IPS DF 6.9 (cell line): ENCODE results near the gene NTM.

Experiments used
- DNase-seq: peaks from one replicate; pipeline ENCODE4 v3.0.0-alpha.2; 2013; ENCODE audit warnings: low read depth, low spot score
- H3K27ac ChIP-seq: one replicate; pipeline ENCODE4 v1.5.1; 2013; ENCODE audit warnings: low read length, control low read depth
- H3K27me3 ChIP-seq: 2 replicates; pipeline ENCODE4 v1.6.1; 2013; ENCODE audit warnings: mild to moderate bottlenecking, low read length; ENCODE audit not compliant: control insufficient read depth, insufficient read depth
- H3K36me3 ChIP-seq: 2 replicates; pipeline ENCODE4 v1.6.1; 2013; ENCODE audit warnings: low read length; ENCODE audit not compliant: control insufficient read depth, insufficient read depth
- H3K4me1 ChIP-seq: 2 replicates; pipeline ENCODE4 v1.6.1; 2013; ENCODE audit warnings: low read length; ENCODE audit not compliant: control insufficient read depth, insufficient read depth
- H3K4me3 ChIP-seq: 2 replicates; pipeline ENCODE4 v1.5.1; 2013; ENCODE audit warnings: mild to moderate bottlenecking, low read length
- H3K9me3 ChIP-seq: 2 replicates; pipeline ENCODE4 v1.6.1; 2013; ENCODE audit warnings: low read length, inconsistent platforms; ENCODE audit not compliant: control insufficient read depth, insufficient read depth
- WGBS: extraction: QIAGEN DNeasy Blood & Tissue Kit; methylation state at CpG from one replicate; pipeline ENCODE4 v1.1.7; 2013; ENCODE audit warnings: mixed read lengths, missing lambda C conversion rate; ENCODE audit not compliant: insufficient read length, insufficient coverage; 5-methylcytosine and 5-hydroxymethylcytosine counted together

Gene NTM

GRCh38 chr11:131859538-131860210 is 489.3 kb downstream of the NTM start:
- no peaks in the 10 kb centered on the region for H3K36me3 ChIP-seq
- no peaks in the 10 kb centered on the region for H3K4me1 ChIP-seq
- H3K27ac ChIP-seq, result no peak overlapping the region
- no peaks in the 10 kb centered on the region for H3K27me3 ChIP-seq
- H3K9me3 ChIP-seq, result no peaks in the 10 kb centered on the region
- no peak overlapping the region for H3K4me3 ChIP-seq
- no peak for DNase-seq
- WGBS, result no CpG with 5 or more reads among the region's 8 CpGs

- WGBS, result no CpG with 5 or more reads among the region's 5 CpGs
- no peak overlapping the region for H3K4me3 ChIP-seq
- H3K27me3 ChIP-seq, result no peaks in the 10 kb centered on the region
- no peak for DNase-seq
- H3K9me3 ChIP-seq, result no peaks in the 10 kb centered on the region
- H3K36me3 ChIP-seq, result no peaks in the 10 kb centered on the region
- no peak overlapping the region for H3K27ac ChIP-seq
- peaks cover 12% of the 10 kb centered on the region for H3K4me1 ChIP-seq
These were observed 493.8 kb downstream of the NTM start for GRCh38 chr11:131864228-131864627.

GRCh38 chr11:131865860-131866259 is 495.4 kb downstream of the NTM start:
- H3K4me3 ChIP-seq, result no peak overlapping the region
- H3K27ac ChIP-seq, result no peak overlapping the region
- no peak for DNase-seq
- H3K4me1 ChIP-seq, result peaks cover 12% of the 10 kb centered on the region
- H3K9me3 ChIP-seq, result no peaks in the 10 kb centered on the region
- WGBS, result no CpG with 5 or more reads among the region's 3 CpGs
- H3K36me3 ChIP-seq, result no peaks in the 10 kb centered on the region
- H3K27me3 ChIP-seq, result no peaks in the 10 kb centered on the region

DNA sequence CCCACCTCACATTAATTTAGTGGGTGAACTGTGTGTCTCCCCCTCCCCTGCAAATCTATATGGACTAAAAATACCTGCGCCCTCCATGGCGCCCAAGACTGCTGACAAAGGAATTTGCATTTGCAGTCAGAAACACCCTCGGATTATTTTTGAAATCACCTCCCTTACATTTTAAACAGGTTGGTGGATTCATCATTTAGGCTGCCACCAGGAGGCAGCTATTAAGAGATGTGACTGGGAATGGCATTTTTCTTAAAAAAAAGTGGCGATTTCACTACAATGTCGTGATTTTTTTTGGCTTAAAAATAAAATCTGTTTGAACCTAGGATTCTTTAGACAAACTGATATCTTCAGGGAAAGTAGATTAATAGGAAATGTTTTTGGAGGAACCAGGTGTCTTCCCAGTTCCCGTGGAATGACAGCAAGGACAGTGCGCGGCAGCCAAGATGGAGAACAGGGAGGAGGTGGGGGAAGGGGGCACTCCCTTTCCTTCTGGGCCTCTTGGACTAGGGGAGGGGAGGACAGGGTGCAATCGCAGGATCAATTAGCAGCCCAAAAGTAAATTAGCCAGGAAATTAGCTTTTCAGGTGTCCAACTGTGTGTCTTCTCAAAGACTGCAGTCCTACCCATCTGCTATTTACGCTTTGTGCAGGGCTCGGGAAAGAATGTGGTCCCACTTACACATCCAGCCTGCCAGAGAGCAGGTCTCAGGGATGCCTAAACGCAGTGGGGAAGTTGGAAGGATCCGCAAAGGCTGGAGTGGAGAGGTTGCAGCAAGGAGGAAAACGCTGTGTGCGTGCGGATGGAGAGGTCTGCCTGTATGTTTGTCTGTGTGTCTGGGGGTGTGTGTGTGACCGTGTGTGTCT is 496.4 kb downstream of the NTM start:
- H3K9me3 ChIP-seq, result no peaks in the 10 kb centered on the region
- H3K4me3 ChIP-seq, result no peak overlapping the region
- H3K4me1 ChIP-seq, result peaks cover 12% of the 10 kb centered on the region
- no peaks in the 10 kb centered on the region for H3K27me3 ChIP-seq
- no peak for DNase-seq
- WGBS, result no CpG with 5 or more reads among the region's 17 CpGs
- no peak overlapping the region for H3K27ac ChIP-seq
- H3K36me3 ChIP-seq, result no peaks in the 10 kb centered on the region

DNA sequence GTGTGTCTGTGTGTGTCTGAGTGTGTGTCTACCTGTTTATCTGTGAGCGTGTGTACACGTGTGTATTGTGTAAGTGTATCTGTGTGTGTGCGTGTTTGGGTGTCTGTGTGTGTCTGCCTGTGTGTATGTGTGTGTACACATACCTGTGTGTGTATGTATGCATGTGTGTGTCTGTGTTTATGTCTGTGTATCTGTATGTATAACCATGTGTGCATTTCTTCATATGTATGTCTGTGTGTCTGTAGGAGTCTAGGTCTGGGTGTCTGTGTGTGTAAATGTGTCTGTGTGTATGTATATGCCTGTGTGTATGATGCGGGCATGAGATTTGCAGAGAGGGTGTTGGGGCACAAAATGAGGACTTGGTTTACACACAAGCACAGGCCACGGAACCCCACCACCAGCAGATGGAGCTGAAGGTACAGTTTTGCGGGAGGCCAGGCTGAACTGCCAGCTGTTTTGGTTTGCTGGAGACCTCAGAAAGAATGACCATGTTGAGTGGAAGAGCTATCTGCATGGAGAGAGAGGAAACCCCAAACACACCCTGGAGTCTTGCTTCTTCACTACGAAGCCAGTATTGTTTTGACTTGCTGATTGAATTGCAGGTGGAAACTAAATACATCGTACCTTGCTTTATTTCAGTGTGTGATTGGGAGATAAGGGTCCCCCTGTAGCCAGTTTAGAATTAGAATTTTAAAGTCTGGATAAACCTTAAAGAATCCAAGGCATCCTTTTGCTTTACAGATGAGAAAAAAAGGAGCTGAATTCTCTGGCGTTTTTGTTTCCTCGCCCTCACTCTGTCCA is 497.2 kb downstream of the NTM start:
- DNase-seq, result peak; percentile 63
- H3K36me3 ChIP-seq, result no peaks in the 10 kb centered on the region
- no CpG with 5 or more reads among the region's 10 CpGs for WGBS
- H3K27me3 ChIP-seq, result no peaks in the 10 kb centered on the region
- H3K27ac ChIP-seq, result no peak overlapping the region
- H3K4me1 ChIP-seq, result peaks cover 12% of the 10 kb centered on the region
- no peak overlapping the region for H3K4me3 ChIP-seq
- H3K9me3 ChIP-seq, result no peaks in the 10 kb centered on the region

GRCh38 chr11:131868629-131869507 is 498.5 kb downstream of the NTM start:
- no peaks in the 10 kb centered on the region for H3K36me3 ChIP-seq
- H3K27me3 ChIP-seq, result no peaks in the 10 kb centered on the region
- DNase-seq, result no peak
- no peaks in the 10 kb centered on the region for H3K9me3 ChIP-seq
- no peak overlapping the region for H3K4me3 ChIP-seq
- no peak overlapping the region for H3K27ac ChIP-seq
- WGBS, result no CpG with 5 or more reads among the region's 18 CpGs
- H3K4me1 ChIP-seq, result peaks cover 12% of the 10 kb centered on the region

- H3K4me1 ChIP-seq, result peaks cover 10% of the 10 kb centered on the region; the same call in 1 of the 2 replicates
- DNase-seq, result no peak
- no CpG with 5 or more reads among the region's 2 CpGs for WGBS
These were observed 499.9 kb downstream of the NTM start for GRCh38 chr11:131870305-131870704.

GRCh38 chr11:131871006-131871405 is 500.6 kb downstream of the NTM start:
- no peak overlapping the region for H3K27ac ChIP-seq
- H3K27me3 ChIP-seq, result no peaks in the 10 kb centered on the region
- no peaks in the 10 kb centered on the region for H3K36me3 ChIP-seq
- H3K9me3 ChIP-seq, result no peaks in the 10 kb centered on the region
- peaks cover 8% of the 10 kb centered on the region; the same call in 1 of the 2 replicates for H3K4me1 ChIP-seq
- WGBS, result no CpG with 5 or more reads among the region's 2 CpGs
- no peak for DNase-seq
- no peak overlapping the region for H3K4me3 ChIP-seq

More at GRCh38 chr11:131870305-131870704, 499.9 kb downstream of the NTM start:
- Histone ChIP-seq H3K27me3 (no peaks in the 10 kb centered on the region), H3K27ac (no peak overlapping the region), H3K4me3 (no peak overlapping the region), H3K9me3 (no peaks in the 10 kb centered on the region), H3K36me3 (no peaks in the 10 kb centered on the region)

- no peak overlapping the region for H3K27ac ChIP-seq
- H3K27me3 ChIP-seq, result no peaks in the 10 kb centered on the region
- H3K4me1 ChIP-seq, result no peaks in the 10 kb centered on the region
- H3K4me3 ChIP-seq, result no peak overlapping the region
- DNase-seq, result no peak
- no peaks in the 10 kb centered on the region for H3K36me3 ChIP-seq
- H3K9me3 ChIP-seq, result no peaks in the 10 kb centered on the region
These were observed 503.7 kb downstream of the NTM start for GRCh38 chr11:131874070-131874469.
